Activated CD8-positive, alpha-beta T cell treated with anti-CD3 and anti-CD28 coated beads for 36 hours (primary cell): Measurements from ENCODE around the gene RFX1. TPM values are rescaled to one million over a fixed set of nuclear protein-coding genes. Genes with fewer than 3 reads are reported as not detected.

Experiments
- ATAC-seq: fragments of 200-7000 bp; cut with Tn5 transposase; one replicate; pipeline ENCODE4 v1.10.0; 2021; ENCODE audit warnings: mild to moderate bottlenecking, moderate library complexity
- CTCF ChIA-PET: fragments of 350-600 bp; sonication (Branson Sonifier 250); formaldehyde crosslinking; loops from one replicate; lab custom pipeline; 2021; ENCODE audit warnings: antibody characterized with exemption; lab: Charles Lee
- POLR2A ChIA-PET: fragments of 350-600 bp; sonication (Branson Sonifier 250); formaldehyde crosslinking; loops from one replicate; lab custom pipeline; 2021; ENCODE audit warnings: antibody characterized with exemption; lab: Charles Lee
- DNase-seq: peaks from one replicate; pipeline ENCODE4 v3.0.0-alpha.2; 2020
- H3K27ac Mint-ChIP-seq: one replicate; pipeline ENCODE4 v1.8.0; 2021; ENCODE audit warnings: mild to moderate bottlenecking, mixed read lengths
- H3K27me3 Mint-ChIP-seq: one replicate; pipeline ENCODE4 v1.8.0; 2021; ENCODE audit warnings: mixed read lengths
- H3K36me3 Mint-ChIP-seq: one replicate; pipeline ENCODE4 v1.8.0; 2021; ENCODE audit warnings: low read depth, mixed read lengths
- H3K4me1 Mint-ChIP-seq: one replicate; pipeline ENCODE4 v1.8.0; 2021; ENCODE audit warnings: low read depth, mixed read lengths
- H3K4me3 Mint-ChIP-seq: one replicate; pipeline ENCODE4 v1.8.0; 2021; ENCODE audit warnings: mild to moderate bottlenecking, moderate library complexity, mixed read lengths
- H3K9me3 Mint-ChIP-seq: one replicate; pipeline ENCODE4 v1.8.0; 2021; ENCODE audit warnings: mixed read lengths
- CTCF ChIP-seq: fragments of 200-600 bp; IDR thresholded peaks from one replicate; pipeline ENCODE4 v1.8.0; 2022; ENCODE audit warnings: antibody characterized with exemption, mild to moderate bottlenecking
- intact Hi-C: fragments of 100-400 bp; cut with micrococcal nuclease; formaldehyde crosslinking; loops from one replicate; pipeline ENCODE4 v1.10.0; 2022
- total RNA-seq, 2 experiments: library from RNA; stranded (reverse); gene quantifications; one replicate each; pipeline ENCODE4 v1.2.3, GENCODE V29; 2021

RFX1 gene
- total RNA-seq, 2 experiments from 2014 or later = 13.3 to 14.1 TPM

- no peak for TF ChIP-seq CTCF
- intact Hi-C loops = no loop called here
- Mint-ChIP-seq H3K27ac (no peak overlapping the region), H3K4me1 (no peaks in the 10 kb centered on the region), H3K27me3 (peaks cover 4% of the 10 kb centered on the region), H3K4me3 (no peak overlapping the region), H3K36me3 (no peaks in the 10 kb centered on the region), H3K9me3 (no peaks in the 10 kb centered on the region)
- ChIA-PET POLR2A (interaction anchor here (0.6 kb wide), 1 partner anchor 56 kb away, joined by 3 read pairs; no protein-coding TSS in a partner anchor), CTCF (no interaction called here)
- no peak for DNase-seq
- no peak for ATAC-seq
These were observed 70.2 kb downstream of the RFX1 start for GRCh38 chr19:13935765-13936510.

GRCh38 chr19:13934785-13935109, 71.4 kb downstream of the RFX1 start:
- POLR2A ChIA-PET = no interaction called here
- no peak for DNase-seq
- Mint-ChIP-seq H3K36me3 (no peaks in the 10 kb centered on the region), H3K27me3 (peaks cover 4% of the 10 kb centered on the region), H3K4me1 (no peaks in the 10 kb centered on the region), H3K4me3 (no peak overlapping the region), H3K27ac (no peak overlapping the region), H3K9me3 (no peaks in the 10 kb centered on the region)
- CTCF ChIA-PET = interaction anchor here (0.6 to 1.3 kb wide), 2 partner anchors 114 to 141 kb away, joined by 3 to 5 read pairs; no protein-coding TSS in a partner anchor
- intact Hi-C loops = no loop called here
- ATAC-seq = no peak
- no peak for TF ChIP-seq CTCF

- no peak for ATAC-seq
- H3K27ac Mint-ChIP-seq = no peak overlapping the region
- peaks cover 4% of the 10 kb centered on the region for H3K27me3 Mint-ChIP-seq
- CTCF ChIA-PET = interaction anchor here (1.3 to 1.5 kb wide), 3 partner anchors 9 to 141 kb away, joined by 3 to 4 read pairs (median 3); no protein-coding TSS in a partner anchor
- no peak for DNase-seq
- POLR2A ChIA-PET = interaction anchor here (0.8 kb wide), 1 partner anchor 17 kb away, joined by 3 read pairs; no protein-coding TSS in a partner anchor
- TF ChIP-seq CTCF = no peak
- no peaks in the 10 kb centered on the region for H3K4me1 Mint-ChIP-seq
- no peaks in the 10 kb centered on the region for H3K9me3 Mint-ChIP-seq
- no peak overlapping the region for H3K4me3 Mint-ChIP-seq
- peaks cover 2% of the 10 kb centered on the region for H3K36me3 Mint-ChIP-seq
- intact Hi-C loops = no loop called here
These were observed 73.2 kb downstream of the RFX1 start for GRCh38 chr19:13932911-13933393.

GRCh38 chr19:13932149-13932637, 73.9 kb downstream of the RFX1 start:
- no peak overlapping the region for H3K27ac Mint-ChIP-seq
- H3K36me3 Mint-ChIP-seq = peaks cover 2% of the 10 kb centered on the region
- no peak overlapping the region for H3K4me3 Mint-ChIP-seq
- ATAC-seq (no peak), DNase-seq (no peak)
- intact Hi-C loops = no loop called here
- H3K4me1 Mint-ChIP-seq = no peaks in the 10 kb centered on the region
- POLR2A ChIA-PET = interaction anchor here (0.8 kb wide), 1 partner anchor 16 kb away, joined by 3 read pairs; no protein-coding TSS in a partner anchor
- TF ChIP-seq CTCF = no peak
- H3K9me3 Mint-ChIP-seq = no peaks in the 10 kb centered on the region
- CTCF ChIA-PET = interaction anchor here (1.3 kb wide), 1 partner anchor 10 kb away, joined by 3 read pairs; no protein-coding TSS in a partner anchor
- no peaks in the 10 kb centered on the region for H3K27me3 Mint-ChIP-seq
